GM23248 (cell line): ENCODE data around the gene ACADS. TPM values are rescaled to one million over a fixed set of nuclear protein-coding genes. Genes with fewer than 3 reads are reported as not detected.

ENCODE experiments used
- DNase-seq: peaks from one replicate; pipeline ENCODE4 v3.0.0-alpha.2; 2015
- H2AFZ ChIP-seq: fragments of 200-600 bp; sonication (generic); 2 replicates; pipeline ENCODE4 v1.6.1; 2016; ENCODE audit warnings: antibody characterized with exemption
- H3F3A ChIP-seq: fragments of 200-600 bp; sonication (generic); 2 replicates; pipeline ENCODE4 v1.6.1; 2016; ENCODE audit warnings: mild to moderate bottlenecking, antibody characterized with exemption, mixed run types; ENCODE audit not compliant: insufficient read depth
- H3K27ac ChIP-seq: fragments of 200-600 bp; sonication (generic); 2 replicates; pipeline ENCODE4 v1.5.1; 2016; ENCODE audit warnings: mild to moderate bottlenecking
- H3K27me3 ChIP-seq: fragments of 200-600 bp; sonication (generic); replicated peaks from 2 replicates; pipeline ENCODE4 v1.6.1; 2016; ENCODE audit warnings: mild to moderate bottlenecking; ENCODE audit not compliant: insufficient read depth
- H3K36me3 ChIP-seq: fragments of 200-600 bp; sonication (generic); 2 replicates; pipeline ENCODE4 v1.6.1; 2016; ENCODE audit warnings: low read depth, mild to moderate bottlenecking
- H3K4me1 ChIP-seq: fragments of 200-600 bp; sonication (generic); 2 replicates; pipeline ENCODE4 v1.6.1; 2016; ENCODE audit warnings: mild to moderate bottlenecking; ENCODE audit not compliant: insufficient read depth
- H3K4me2 ChIP-seq: fragments of 200-600 bp; sonication (generic); one replicate; pipeline ENCODE4 v1.6.1; 2016; ENCODE audit warnings: mild to moderate bottlenecking; ENCODE audit not compliant: unreplicated experiment
- H3K4me3 ChIP-seq: fragments of 200-600 bp; sonication (generic); 2 replicates; pipeline ENCODE4 v1.5.1; 2016; ENCODE audit warnings: mild to moderate bottlenecking
- H3K79me2 ChIP-seq: fragments of 200-600 bp; sonication (generic); 2 replicates; pipeline ENCODE4 v1.6.1; 2016; ENCODE audit warnings: mild to moderate bottlenecking; ENCODE audit not compliant: insufficient read depth
- H3K9ac ChIP-seq: fragments of 200-600 bp; sonication (generic); 2 replicates; pipeline ENCODE4 v1.6.1; 2016; ENCODE audit warnings: mild to moderate bottlenecking
- H3K9me2 ChIP-seq: fragments of 200-600 bp; sonication (generic); 2 replicates; pipeline ENCODE4 v1.6.1; 2016; ENCODE audit warnings: mixed run types, mild to moderate bottlenecking, moderate library complexity; ENCODE audit not compliant: insufficient read depth
- H3K9me3 ChIP-seq: fragments of 200-600 bp; sonication (generic); one replicate; pipeline ENCODE4 v1.6.1; 2017; ENCODE audit warnings: low read depth
- H4K20me1 ChIP-seq: fragments of 200-600 bp; sonication (generic); 2 replicates; pipeline ENCODE4 v1.6.0; 2016; ENCODE audit not compliant: insufficient read depth
- EZH2 ChIP-seq: fragments of 200-600 bp; sonication (generic); IDR thresholded peaks from 2 replicates; pipeline ENCODE4 v1.6.1; 2018; ENCODE audit warnings: antibody characterized with exemption, mild to moderate bottlenecking; ENCODE audit not compliant: insufficient read depth, poor library complexity, severe bottlenecking
- EZH2phosphoT487 ChIP-seq: fragments of 200-600 bp; sonication (generic); IDR thresholded peaks from 2 replicates; pipeline ENCODE4 v1.6.1; 2018; ENCODE audit warnings: antibody characterized with exemption, moderate library complexity, mild to moderate bottlenecking, low read depth; ENCODE audit not compliant: insufficient read depth
- WGBS, 2 experiments: methylation state at CpG; one replicate each; pipeline ENCODE4 v1.1.6; 2015 to 2017; ENCODE audit warnings: low lambda C conversion rate in 2 of 2, low coverage in 1 of 2; ENCODE audit errors: missing lambda C conversion rate in 2 of 2; 5-methylcytosine and 5-hydroxymethylcytosine counted together
- in situ Hi-C: fragments of 300-500 bp; cut with MboI; formaldehyde crosslinking; loops from 2 replicates; pipeline ENCODE4 v1.15.0; 2020
- polyA plus RNA-seq: library from polyadenylated mRNA; unstranded; fragments of >200 nt; fragmentation: Nextera tagmentation; extraction: Ambion mirVana; gene quantifications from 2 replicates; pipeline ENCODE4 v1.2.1, GENCODE V29; 2016
- total RNA-seq: library from RNA; depleted of rRNA; stranded (reverse); fragments of >200 nt; shearing (Covaris generic); gene quantifications from 2 replicates; pipeline ENCODE4 v1.2.3, GENCODE V29; 2014; rRNA removed

ACADS gene
- total and polyA plus RNA-seq, 2 experiments from 2014 or later = 10.5 to 14.5 TPM

- TF ChIP-seq EZH2 = no peak
- no peak for TF ChIP-seq EZH2phosphoT487
- in situ Hi-C loops = no loop called here
- no peak for DNase-seq
Observed at GRCh38 chr12:120787889-120788288, 62.3 kb downstream of the ACADS start.

More at GRCh38 chr12:120787889-120788288, 62.3 kb downstream of the ACADS start:
- no peaks in the 10 kb centered on the region; the same call in 1 of the 2 replicates for H4K20me1 ChIP-seq
- H3K4me3 ChIP-seq = no peak overlapping the region
- H3K79me2 ChIP-seq = no peaks in the 10 kb centered on the region
- H3K27ac ChIP-seq = no peak overlapping the region
- peaks cover 7% of the 10 kb centered on the region for H3K4me1 ChIP-seq
- no peaks in the 10 kb centered on the region for H3K27me3 ChIP-seq
- no peak overlapping the region for H3K9ac ChIP-seq
- H3K4me2 ChIP-seq = no peak overlapping the region
- no peaks in the 10 kb centered on the region for H3K9me3 ChIP-seq
- no peaks in the 10 kb centered on the region; the same call in 1 of the 2 replicates for H3K9me2 ChIP-seq
- H3K36me3 ChIP-seq = 0 out of 2 replicates have a peak, but pooled peaks cover 6% of the 10 kb centered on the region
- peaks cover 12% of the 10 kb centered on the region for H3F3A ChIP-seq
- no peak overlapping the region for H2AFZ ChIP-seq
- 87 to 97% methylated on average over 3 of the region's 3 CpGs for WGBS, 2 experiments

Other genes with a start within 250 kb of the ACADS start
- 301 and 340 TPM in 2 replicates for gene DYNLL1, start 229.7 kb upstream of the ACADS start, total RNA-seq
- 778 and 782 TPM in 2 replicates for gene DYNLL1, start 229.7 kb upstream of the ACADS start, polyA plus RNA-seq
- 32.6 and 33.0 TPM in 2 replicates for gene COQ5, start 196.7 kb upstream of the ACADS start, total RNA-seq
- 39.9 and 42.9 TPM in 2 replicates for gene COQ5, start 196.7 kb upstream of the ACADS start, polyA plus RNA-seq
- gene RNF10, start 191.5 kb upstream of the ACADS start, total RNA-seq = 52.6 and 69.3 TPM in 2 replicates
- gene RNF10, start 191.5 kb upstream of the ACADS start, polyA plus RNA-seq = 114 and 130 TPM in 2 replicates
- 20.1 and 38.9 TPM in 2 replicates for gene POP5, start 144.4 kb upstream of the ACADS start, total RNA-seq
- 63.3 and 68.4 TPM in 2 replicates for gene POP5, start 144.4 kb upstream of the ACADS start, polyA plus RNA-seq
- gene CABP1, start 85.2 kb upstream of the ACADS start, total RNA-seq = not detected in 2 replicates
- not detected in 2 replicates for gene CABP1, start 85.2 kb upstream of the ACADS start, polyA plus RNA-seq
- 79.3 and 79.4 TPM in 2 replicates for gene MLEC, start 38.7 kb upstream of the ACADS start, total RNA-seq
- gene MLEC, start 38.7 kb upstream of the ACADS start, polyA plus RNA-seq = 114 and 119 TPM in 2 replicates
- gene UNC119B, start 15.4 kb upstream of the ACADS start, total RNA-seq = 17.8 and 22.4 TPM in 2 replicates
- gene UNC119B, start 15.4 kb upstream of the ACADS start, polyA plus RNA-seq = 7.6 TPM in 2 replicates
- 8.1 and 17.8 TPM in 2 replicates for gene SPPL3, start 178.5 kb downstream of the ACADS start, total RNA-seq
- 24.8 and 26.1 TPM in 2 replicates for gene SPPL3, start 178.5 kb downstream of the ACADS start, polyA plus RNA-seq